ENCODE data around the gene POLR2I. TPM values are rescaled to one million over a fixed set of nuclear protein-coding genes. Genes with fewer than 3 reads are reported as not detected.

POLR2I gene
- total RNA-seq, 1 experiment from 2014 or later, result 146 TPM

DNA sequence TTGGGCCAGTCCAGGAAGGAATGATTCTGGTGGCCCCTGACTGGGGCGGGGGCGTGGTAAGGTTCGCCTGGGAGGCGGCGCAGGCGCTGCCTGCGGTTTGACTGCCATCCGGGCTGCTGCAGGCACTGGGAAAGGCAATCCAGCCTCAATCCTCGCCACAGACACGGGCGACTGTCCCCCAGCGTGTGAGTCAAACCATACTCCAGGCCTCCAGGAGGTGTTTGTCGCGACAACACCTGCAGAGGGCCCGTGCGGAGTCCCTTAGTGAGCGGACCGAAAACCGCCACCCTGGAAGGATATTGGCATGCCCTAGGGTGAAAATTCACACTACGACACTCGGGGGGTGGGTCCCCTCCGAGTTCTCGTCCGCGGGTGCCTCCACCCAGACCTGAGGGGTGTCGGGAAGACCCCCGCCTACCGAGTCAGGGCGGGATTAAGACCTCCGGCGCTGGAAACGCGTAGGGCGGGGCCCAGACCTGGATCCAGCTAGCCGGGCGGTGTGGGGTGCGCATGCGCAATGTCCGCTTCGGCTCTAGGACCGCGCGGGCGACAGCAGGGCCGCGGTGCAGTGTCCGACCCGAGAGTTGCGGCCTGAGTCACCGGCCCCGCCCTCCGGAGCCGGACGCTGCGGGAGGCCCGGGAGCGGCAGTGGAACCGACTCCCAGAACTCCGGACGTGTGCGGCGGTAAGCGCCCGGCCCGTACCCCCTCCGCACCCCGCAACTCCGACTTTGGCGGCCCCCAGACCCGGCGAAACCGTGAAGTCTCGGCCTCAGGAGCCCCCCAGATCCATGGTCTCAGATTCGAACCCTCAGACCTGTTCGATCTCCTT lies 25.0 kb upstream of the POLR2I start, which contains the start of gene CAPNS1:
TSS of gene CAPNS1 (plus strand) at position 594 of the 831 bp plus-strand sequence. CDS start 946 bp downstream, outside the sequence.
- peak; percentile 98 for DNase-seq
- Histone ChIP-seq H3K56ac (ENCODE audit: insufficient read length, low read depth, low read length) (no peak within 1 kb of the TSS), H3K79me2 (ENCODE audit: insufficient read depth, low read length) (no peaks in the 10 kb centered on the region), H3K9ac (ENCODE audit: extremely low read depth, insufficient read length, low read length) (peak within 1 kb of the TSS; percentile 87), H4K8ac (replicated peaks; ENCODE audit: insufficient read length, low read depth, low read length) (no peak within 1 kb of the TSS), H3K23ac (ENCODE audit: insufficient read length, low read depth, low read length) (no peak within 1 kb of the TSS), H2BK15ac (ENCODE audit: low read depth, low read length) (no peak within 1 kb of the TSS), H3K14ac (ENCODE audit: insufficient read depth, low read length) (peak within 1 kb of the TSS; percentile 83), H3K27me3 (ENCODE audit: insufficient read depth, low read length) (no peaks in the 10 kb centered on the region), H3K4me1 (ENCODE audit: insufficient read depth, low read length) (no peaks in the 10 kb centered on the region), H2BK5ac (ENCODE audit: insufficient read length, low read length) (no peak within 1 kb of the TSS), H3K79me1 (ENCODE audit: insufficient read depth, low read depth, low read length, poor library complexity, severe bottlenecking) (no peaks in the 10 kb centered on the region), H3K4me2 (ENCODE audit: insufficient read depth, insufficient read length, low read length) (peak within 1 kb of the TSS; percentile 81), H4K20me1 (ENCODE audit: control insufficient read depth, insufficient read depth, insufficient read length) (no peaks in the 10 kb centered on the region), H2AFZ (ENCODE audit: low read length) (no peak within 1 kb of the TSS), H2BK20ac (ENCODE audit: low read depth, low read length, poor library complexity, severe bottlenecking) (no peak within 1 kb of the TSS), H3K4ac (ENCODE audit: low read depth, low read length) (no peak within 1 kb of the TSS), H4K91ac (ENCODE audit: insufficient read length, low read depth, low read length) (no peak within 1 kb of the TSS), H2AK5ac (ENCODE audit: insufficient read length, low read length) (no peak within 1 kb of the TSS), H3K27ac (ENCODE audit: insufficient read length, low read depth, low read length) (no peak within 1 kb of the TSS), H3T11ph (ENCODE audit: low read length) (no peak within 1 kb of the TSS), H2BK120ac (ENCODE audit: low read depth, low read length, poor library complexity, severe bottlenecking) (no peak within 1 kb of the TSS), H4K5ac (ENCODE audit: insufficient read length, low read depth, low read length) (no peak within 1 kb of the TSS), H2BK12ac (ENCODE audit: insufficient read length, low read depth, low read length) (no peak within 1 kb of the TSS), H3K23me2 (ENCODE audit: insufficient read length, low read depth, low read length, poor library complexity, severe bottlenecking) (peaks cover 4% of the 10 kb centered on the region), H3K9me3 (ENCODE audit: control insufficient read depth, low read depth, low read length) (no peaks in the 10 kb centered on the region), H3K18ac (ENCODE audit: insufficient read length, low read depth, low read length) (peak within 1 kb of the TSS; percentile 73)
- peaks cover 16 to 27% (median 26%) of the 10 kb centered on the region in 3 experiments; a peak in 6 of 7 replicates for H3K36me3 Mint-ChIP-seq (ENCODE audit: insufficient read depth in 1 of 3, low read depth in 3 of 3)
- H3K4me1 Mint-ChIP-seq, result peaks cover 15 to 21% of the 10 kb centered on the region in 2 experiments
- WGBS (ENCODE audit: extremely low coverage, insufficient read length, low lambda C conversion rate), result no CpG with 5 or more reads among the region's 75 CpGs
- H3K27me3 Mint-ChIP-seq (ENCODE audit: low read depth), result peaks cover 2% of the 10 kb centered on the region; the same call in 1 of the 2 replicates
- TF ChIP-seq, protein P1, sequence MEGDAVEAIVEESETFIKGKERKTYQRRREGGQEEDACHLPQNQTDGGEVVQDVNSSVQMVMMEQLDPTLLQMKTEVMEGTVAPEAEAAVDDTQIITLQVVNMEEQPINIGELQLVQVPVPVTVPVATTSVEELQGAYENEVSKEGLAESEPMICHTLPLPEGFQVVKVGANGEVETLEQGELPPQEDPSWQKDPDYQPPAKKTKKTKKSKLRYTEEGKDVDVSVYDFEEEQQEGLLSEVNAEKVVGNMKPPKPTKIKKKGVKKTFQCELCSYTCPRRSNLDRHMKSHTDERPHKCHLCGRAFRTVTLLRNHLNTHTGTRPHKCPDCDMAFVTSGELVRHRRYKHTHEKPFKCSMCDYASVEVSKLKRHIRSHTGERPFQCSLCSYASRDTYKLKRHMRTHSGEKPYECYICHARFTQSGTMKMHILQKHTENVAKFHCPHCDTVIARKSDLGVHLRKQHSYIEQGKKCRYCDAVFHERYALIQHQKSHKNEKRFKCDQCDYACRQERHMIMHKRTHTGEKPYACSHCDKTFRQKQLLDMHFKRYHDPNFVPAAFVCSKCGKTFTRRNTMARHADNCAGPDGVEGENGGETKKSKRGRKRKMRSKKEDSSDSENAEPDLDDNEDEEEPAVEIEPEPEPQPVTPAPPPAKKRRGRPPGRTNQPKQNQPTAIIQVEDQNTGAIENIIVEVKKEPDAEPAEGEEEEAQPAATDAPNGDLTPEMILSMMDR (conservative IDR thresholded peaks at IDR 0.05), result peak; percentile 42; the same call in 2 of the 3 replicates
- H3K27ac Mint-ChIP-seq, result peak within 1 kb of the TSS; percentile 96 to 99 (median 98)
- H3K4me3 Mint-ChIP-seq, result peak within 1 kb of the TSS; percentile 96 to 99
- H3K9me3 Mint-ChIP-seq, result no peaks in the 10 kb centered on the region; a peak in 2 of 5 replicates

All from H9 (cell line).